Ishikawa (cell line): Measurements from ENCODE around the gene TXNL1.

ENCODE experiments used
- CEBPB ChIP-seq: IDR thresholded peaks from 2 replicates; pipeline ENCODE4 v1.6.1; 2012
- CREB1 ChIP-seq: IDR thresholded peaks from 2 replicates; pipeline ENCODE4 v1.6.1; 2012; ENCODE audit warnings: low read depth
- EGR1 ChIP-seq: IDR thresholded peaks from 2 replicates; pipeline ENCODE4 v1.6.1; 2012
- EP300 ChIP-seq: IDR thresholded peaks from 2 replicates; pipeline ENCODE4 v1.6.1; 2012; ENCODE audit warnings: borderline replicate concordance
- FOXM1 ChIP-seq: IDR thresholded peaks from 2 replicates; pipeline ENCODE4 v1.6.1; 2012; ENCODE audit warnings: low read depth, borderline replicate concordance
- MAX ChIP-seq: IDR thresholded peaks from 2 replicates; pipeline ENCODE4 v1.6.1; 2012
- NFIC ChIP-seq: IDR thresholded peaks from 2 replicates; pipeline ENCODE4 v1.6.1; 2012
- RAD21 ChIP-seq: IDR thresholded peaks from 2 replicates; pipeline ENCODE4 v1.6.1; 2012; ENCODE audit warnings: low read depth
- REST ChIP-seq: IDR thresholded peaks from 2 replicates; pipeline ENCODE4 v1.6.1; 2012; ENCODE audit warnings: low read depth, mild to moderate bottlenecking
- TAF1 ChIP-seq: IDR thresholded peaks from 2 replicates; pipeline ENCODE4 v1.6.1; 2012; ENCODE audit warnings: low read depth, mild to moderate bottlenecking
- TCF12 ChIP-seq: IDR thresholded peaks from 2 replicates; pipeline ENCODE4 v1.6.1; 2012; ENCODE audit warnings: low read depth
- TEAD4 ChIP-seq: IDR thresholded peaks from 2 replicates; pipeline ENCODE4 v1.6.1; 2012
- USF1 ChIP-seq: IDR thresholded peaks from 2 replicates; pipeline ENCODE4 v1.6.1; 2012
- YY1 ChIP-seq: IDR thresholded peaks from 2 replicates; pipeline ENCODE4 v1.6.1; 2012; ENCODE audit warnings: low read depth
- ZBTB7A ChIP-seq: IDR thresholded peaks from 2 replicates; pipeline ENCODE4 v1.6.1; 2012; ENCODE audit warnings: low read depth

The TXNL1 gene

GRCh38 chr18:56632070-56633022 is 6.0 kb downstream of the TXNL1 start:
- TF ChIP-seq MAX (no peak), CREB1 (no peak), NFIC (no peak), REST (no peak), EGR1 (no peak), RAD21 (no peak), CEBPB (no peak), YY1 (no peak), TEAD4 (no peak), FOXM1 (no peak), TCF12 (no peak), ZBTB7A (no peak), USF1 (no peak), TAF1 (no peak), EP300 (no peak)

GRCh38 chr18:56627991-56628390 is 10.4 kb downstream of the TXNL1 start:
- TF ChIP-seq NFIC (no peak), EP300 (no peak), TAF1 (no peak), CREB1 (no peak), TCF12 (no peak), RAD21 (no peak), YY1 (no peak), CEBPB (no peak), REST (no peak), MAX (no peak), TEAD4 (no peak), EGR1 (no peak), FOXM1 (no peak), ZBTB7A (no peak), USF1 (no peak)

GRCh38 chr18:56615738-56616520 is 22.5 kb downstream of the TXNL1 start:
- TF ChIP-seq CEBPB (no peak), NFIC (no peak), TEAD4 (no peak), MAX (no peak), YY1 (no peak), TCF12 (no peak), TAF1 (no peak), FOXM1 (no peak)

- TF ChIP-seq YY1 (no peak), NFIC (no peak), CREB1 (no peak), TCF12 (no peak), USF1 (no peak), MAX (no peak), CEBPB (no peak), EP300 (no peak), FOXM1 (no peak), ZBTB7A (no peak), TEAD4 (no peak), RAD21 (no peak), TAF1 (no peak), EGR1 (no peak), REST (no peak)
Observed at GRCh38 chr18:56606618-56607017, 31.8 kb downstream of the TXNL1 start.
